NCI-H345 (cell line): ENCODE data around the gene OGN.
"Not testable (repeated sequence)": the region's sequence is repeated elsewhere in the genome, so short reads cannot be mapped to it uniquely, and the experiment has no call there.

ENCODE experiments used
- DNase-seq: peaks from one replicate; lab custom pipeline; 2025; lab: John Stamatoyannopoulos, UW

OGN gene

GRCh38 chr9:92404042-92404836 is at the start of gene OGN:
OGN (minus strand) TSS chr9:92404578; CDS start chr9:92403407, 1,171 bp downstream.
- no peak for DNase-seq

- DNase-seq: no peak
Observed at GRCh38 chr9:92446536-92446935, 42.2 kb upstream of the OGN start.

- DNase-seq: peak; percentile 40
Observed at GRCh38 chr9:92444841-92445240, 40.5 kb upstream of the OGN start.

DNA sequence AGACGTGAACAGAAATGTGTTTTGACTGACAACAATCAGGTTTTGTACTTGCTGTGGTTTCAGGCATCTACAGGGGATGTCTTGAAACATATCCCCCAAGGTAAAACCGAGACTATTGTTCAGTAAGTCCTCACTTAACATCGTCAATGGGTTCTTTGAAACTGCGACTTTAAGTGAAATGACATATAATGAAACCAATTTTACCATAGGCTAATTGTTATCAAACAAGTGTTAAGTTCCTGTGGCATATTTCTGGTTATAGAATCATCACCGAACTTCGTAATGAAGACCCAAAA is 36.3 kb upstream of the OGN start:
- no peak for DNase-seq

DNA sequence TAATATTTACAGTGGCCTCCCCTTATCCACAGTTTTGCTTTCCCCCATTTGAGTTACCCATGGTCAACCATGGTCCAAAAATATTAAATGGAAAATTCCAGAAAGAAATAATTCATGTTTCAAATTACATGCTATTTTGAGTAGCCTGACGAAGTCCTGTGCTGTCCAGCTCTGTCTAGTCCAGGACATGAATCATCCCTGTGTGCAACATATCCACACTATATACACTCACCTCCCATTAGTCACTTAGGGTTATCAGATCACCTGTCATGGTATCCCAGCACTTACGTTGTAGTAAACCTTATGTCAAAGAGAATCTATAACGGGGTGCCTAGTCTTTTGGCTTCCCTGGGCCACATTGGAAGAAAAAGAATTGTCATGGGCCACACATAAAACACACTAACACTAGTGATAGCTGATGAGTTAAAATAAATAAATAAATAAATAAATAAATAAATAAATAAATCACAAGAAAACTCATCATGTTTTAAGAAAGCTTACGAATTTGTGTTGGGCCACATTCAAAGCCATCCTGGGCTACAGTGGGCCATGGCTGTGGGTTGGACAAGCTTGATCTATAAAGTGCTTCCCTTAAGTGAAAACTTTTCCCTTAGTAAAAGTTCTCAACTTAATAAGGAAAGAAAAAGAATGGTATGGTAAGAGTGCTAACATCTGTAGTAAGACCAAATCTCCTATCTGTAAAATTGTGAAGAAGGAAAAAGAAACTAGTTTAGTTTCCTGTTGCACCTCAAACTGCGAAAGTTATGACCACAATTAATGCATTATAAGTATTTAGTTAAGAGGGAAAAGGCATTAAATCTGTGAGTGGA is 35.8 kb upstream of the OGN start:
- DNase-seq: no peak

DNA sequence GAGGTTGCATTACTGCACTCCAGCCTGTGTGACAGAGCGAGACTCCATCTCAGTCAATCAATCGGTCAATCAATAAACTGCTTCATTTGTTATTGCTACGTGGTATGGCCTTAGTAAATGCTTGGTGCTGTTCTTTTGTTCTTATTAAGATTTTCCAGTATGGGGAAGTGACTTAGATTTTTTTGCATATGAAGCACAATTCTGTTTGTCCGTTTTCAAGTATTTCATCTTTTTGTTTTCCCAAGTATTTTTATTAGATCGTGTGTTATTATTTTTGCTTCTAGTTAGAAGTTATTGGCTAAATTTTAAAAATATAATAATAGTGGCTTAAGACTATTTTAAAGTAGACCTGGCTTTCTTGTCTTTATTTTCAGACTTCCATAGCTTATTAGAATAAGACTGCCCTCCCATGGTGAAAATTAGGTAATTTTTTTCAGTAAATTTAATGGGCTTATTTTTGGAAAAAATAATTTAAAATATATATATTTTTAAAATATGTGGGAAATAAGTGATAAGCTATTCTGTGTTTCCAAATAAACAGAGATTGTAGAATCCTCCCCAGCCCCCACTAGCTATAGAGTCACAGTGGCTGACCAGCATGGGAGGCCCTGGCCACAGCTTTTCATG is 34.6 kb upstream of the OGN start:
- DNase-seq: no peak

DNA sequence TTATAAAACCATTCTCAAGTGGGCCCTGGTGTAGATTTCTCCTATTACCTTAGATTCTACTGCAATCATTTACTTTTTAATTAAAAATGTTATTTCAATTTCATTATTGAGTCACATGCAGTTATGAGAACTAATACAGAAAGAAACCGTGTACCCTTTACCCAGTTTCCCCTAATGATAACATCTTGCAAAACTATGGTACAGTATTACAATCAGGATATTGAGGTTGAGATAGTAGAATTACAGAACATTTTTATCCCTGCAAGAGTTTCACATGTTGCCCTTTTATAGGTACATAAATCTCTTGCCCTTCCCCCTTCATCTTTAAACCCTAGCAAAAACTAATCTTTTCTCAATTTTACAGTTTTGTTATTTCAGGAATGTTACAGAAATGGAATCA is 30.9 kb upstream of the OGN start:
- no peak for DNase-seq

- no peak for DNase-seq
Observed at GRCh38 chr9:92432972-92433548, 28.7 kb upstream of the OGN start.

DNA sequence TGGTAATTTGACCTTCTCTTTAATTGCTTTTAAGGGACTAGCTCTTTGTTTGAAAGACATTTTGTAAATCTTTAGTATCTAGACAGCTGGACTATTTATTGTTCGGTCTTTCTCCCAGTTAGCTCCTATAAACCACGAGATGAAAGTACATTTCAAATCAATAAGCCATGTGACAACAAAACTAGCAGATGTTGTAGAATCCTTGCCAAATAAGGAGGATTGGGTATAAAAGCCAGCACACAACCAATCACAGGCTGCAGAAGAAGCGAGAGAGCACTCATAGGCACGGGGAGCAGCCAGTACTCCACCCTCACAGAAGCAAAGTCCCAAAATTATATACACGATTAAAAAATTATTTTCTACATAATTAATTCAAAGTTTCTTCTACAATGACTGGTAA is 28.0 kb upstream of the OGN start:
- no peak for DNase-seq

GRCh38 chr9:92429836-92430235 is 25.5 kb upstream of the OGN start:
- DNase-seq: no peak

GRCh38 chr9:92426501-92427145 is 22.2 kb upstream of the OGN start:
- no peak for DNase-seq

GRCh38 chr9:92425474-92425873 is 21.1 kb upstream of the OGN start:
- no peak for DNase-seq

DNA sequence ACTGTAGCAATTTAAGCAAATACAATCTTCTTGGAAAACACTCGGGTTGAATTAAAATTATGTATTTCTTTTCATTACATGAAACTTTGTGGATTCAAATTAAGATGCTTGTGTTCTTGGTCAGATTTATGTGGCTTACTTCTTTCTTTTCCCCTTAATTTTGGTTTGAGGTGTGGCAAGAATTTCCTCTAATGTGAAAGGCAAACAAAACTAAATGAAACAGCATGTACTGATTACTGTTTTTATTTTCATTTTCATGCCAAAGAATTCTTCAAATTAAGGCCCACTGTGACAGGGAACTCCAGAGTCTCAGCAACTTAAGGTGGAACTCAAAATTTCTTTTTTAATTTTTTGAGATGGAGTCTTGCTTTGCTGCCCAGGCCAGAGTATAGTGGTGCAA is 20.0 kb upstream of the OGN start, which contains the start of gene OMD:
OMD (minus strand) TSS at position 132 of the 400 bp plus-strand sequence. CDS start 6,913 bp downstream, outside the sequence.
- no peak for DNase-seq

DNA sequence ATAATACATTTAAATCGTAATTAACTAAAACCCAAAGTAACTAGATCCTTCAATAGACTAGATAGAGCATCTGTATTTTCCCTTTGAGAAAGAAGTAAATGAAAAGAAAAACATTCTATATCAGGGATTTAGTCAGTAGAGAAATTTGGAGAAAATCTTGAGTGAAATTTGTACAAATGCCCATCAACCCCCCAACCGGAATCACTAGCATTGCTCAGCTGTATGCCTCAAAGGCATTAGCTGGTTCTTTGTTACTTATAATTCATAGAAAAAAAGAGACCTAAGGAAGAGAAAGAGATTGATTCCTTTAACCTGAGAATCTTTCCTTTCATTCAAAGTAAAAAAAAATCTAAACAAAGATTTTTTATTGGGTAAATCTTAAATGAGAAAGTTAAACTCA is 19.2 kb upstream of the OGN start:
- DNase-seq: no peak

DNA sequence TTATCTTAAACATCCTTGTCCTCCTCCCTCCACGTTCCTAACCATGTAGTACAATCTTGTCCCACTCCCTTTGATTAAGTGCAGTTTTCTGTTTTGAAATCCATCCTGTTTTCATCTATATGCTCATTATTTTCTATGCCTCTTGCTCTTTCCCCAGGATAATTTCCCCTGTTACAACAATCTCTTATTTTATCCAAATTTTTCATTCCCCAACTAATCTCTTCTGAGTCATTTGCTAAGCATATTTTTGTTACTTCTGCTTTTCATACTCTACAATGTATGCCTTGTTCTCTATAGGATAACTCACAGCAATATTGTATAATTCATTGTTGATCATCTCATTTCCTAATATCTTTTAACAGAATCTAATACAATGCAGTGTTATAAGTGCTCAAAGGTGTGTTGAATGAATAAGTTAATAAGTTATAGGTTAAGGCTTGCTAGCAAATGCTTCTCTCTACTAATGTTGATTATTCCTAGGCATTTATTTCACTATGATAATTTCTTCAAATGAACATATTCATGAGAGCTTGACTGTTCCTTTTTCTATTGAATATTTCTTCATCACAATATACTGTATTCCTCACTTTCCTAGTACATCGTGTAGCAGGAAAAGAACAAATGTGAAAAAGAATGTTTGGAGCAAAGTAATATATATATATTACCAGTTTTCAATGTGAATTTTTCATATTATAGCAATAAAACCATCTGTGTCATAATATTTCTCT is 18.4 kb upstream of the OGN start:
- no peak for DNase-seq

DNA sequence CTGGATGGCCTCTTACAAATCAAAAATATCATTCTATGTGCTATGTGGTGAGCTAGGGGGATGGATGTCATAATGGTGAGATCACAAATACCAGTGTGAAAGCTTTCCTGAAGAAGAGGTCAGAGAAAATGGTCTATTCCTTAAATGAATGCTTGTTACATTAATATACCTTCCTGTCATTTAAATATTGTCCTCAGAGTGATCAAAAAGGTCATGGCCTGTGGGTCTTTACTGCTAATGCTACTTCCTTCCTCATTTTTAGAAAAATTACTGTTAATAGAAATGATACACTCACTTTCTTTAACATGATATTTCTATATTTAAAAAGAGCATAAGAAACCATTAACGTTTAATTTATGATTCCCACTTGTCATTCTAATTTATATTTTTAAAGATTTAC is 10.2 kb upstream of the OGN start:
- no peak for DNase-seq

- not testable (repeated sequence) for DNase-seq
Observed at GRCh38 chr9:92411157-92411556, 6.8 kb upstream of the OGN start.

DNA sequence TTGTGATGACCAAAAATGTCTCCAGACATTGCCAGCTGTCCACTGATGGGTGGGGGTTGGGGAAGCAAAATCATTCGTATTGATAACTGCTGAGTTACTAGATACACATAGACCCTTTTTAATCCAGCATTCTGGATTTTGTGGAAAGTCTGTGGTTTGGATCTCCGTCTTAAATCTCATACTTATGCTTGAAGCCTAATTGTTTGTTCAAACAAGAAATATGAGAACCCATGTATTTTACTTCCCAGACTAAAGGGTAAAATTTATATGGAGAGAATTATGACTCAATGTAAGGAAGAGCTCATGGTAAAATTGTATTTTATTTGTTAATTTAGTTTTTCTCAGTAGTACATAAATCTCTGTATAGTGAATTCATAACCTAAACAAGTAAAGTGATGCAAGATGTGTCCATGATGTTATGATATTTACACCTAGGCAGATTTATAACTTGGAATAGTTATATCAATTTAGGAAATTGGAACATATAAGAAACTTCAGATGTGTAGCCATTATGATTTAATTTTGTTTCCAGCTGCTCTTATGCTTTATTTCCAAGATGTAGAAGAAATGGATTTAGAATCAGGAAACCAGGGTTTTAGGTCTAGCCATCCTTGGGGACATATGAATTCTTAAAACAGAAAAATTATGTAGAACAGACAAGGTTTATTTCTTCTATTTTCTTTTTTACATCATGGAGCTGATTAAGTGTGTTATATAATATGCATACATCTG is 4.5 kb upstream of the OGN start:
- DNase-seq: no peak

DNA sequence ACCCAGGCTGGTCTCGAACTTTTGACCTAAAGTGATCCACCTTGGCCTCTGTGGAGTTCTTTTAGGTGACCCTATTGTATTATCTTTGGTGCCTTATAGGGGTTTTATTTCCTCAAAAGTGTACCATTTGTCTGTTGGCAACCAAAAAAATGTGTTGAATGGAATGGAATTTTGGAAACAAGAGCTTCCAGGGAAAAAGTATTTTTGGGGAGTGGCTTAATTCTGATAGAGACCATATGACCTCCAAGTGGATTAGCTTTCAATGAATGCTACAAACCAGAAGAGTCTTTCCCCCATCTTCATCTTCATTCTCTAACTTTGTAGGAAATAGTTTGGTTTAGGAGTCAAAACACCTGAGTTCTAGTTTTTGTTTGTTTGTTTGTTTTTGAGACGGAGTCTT is 3.4 kb upstream of the OGN start:
- no peak for DNase-seq

GRCh38 chr9:92406477-92406876 is 2.1 kb upstream of the OGN start:
- DNase-seq: no peak

- no peak for DNase-seq
Observed at GRCh38 chr9:92405818-92406217, 1.4 kb upstream of the OGN start.
